ENCODE results near the gene GPR35.
"Not testable (repeated sequence)": the region's sequence is repeated elsewhere in the genome, so short reads cannot be mapped to it uniquely, and the experiment has no call there.

The GPR35 gene

DNA sequence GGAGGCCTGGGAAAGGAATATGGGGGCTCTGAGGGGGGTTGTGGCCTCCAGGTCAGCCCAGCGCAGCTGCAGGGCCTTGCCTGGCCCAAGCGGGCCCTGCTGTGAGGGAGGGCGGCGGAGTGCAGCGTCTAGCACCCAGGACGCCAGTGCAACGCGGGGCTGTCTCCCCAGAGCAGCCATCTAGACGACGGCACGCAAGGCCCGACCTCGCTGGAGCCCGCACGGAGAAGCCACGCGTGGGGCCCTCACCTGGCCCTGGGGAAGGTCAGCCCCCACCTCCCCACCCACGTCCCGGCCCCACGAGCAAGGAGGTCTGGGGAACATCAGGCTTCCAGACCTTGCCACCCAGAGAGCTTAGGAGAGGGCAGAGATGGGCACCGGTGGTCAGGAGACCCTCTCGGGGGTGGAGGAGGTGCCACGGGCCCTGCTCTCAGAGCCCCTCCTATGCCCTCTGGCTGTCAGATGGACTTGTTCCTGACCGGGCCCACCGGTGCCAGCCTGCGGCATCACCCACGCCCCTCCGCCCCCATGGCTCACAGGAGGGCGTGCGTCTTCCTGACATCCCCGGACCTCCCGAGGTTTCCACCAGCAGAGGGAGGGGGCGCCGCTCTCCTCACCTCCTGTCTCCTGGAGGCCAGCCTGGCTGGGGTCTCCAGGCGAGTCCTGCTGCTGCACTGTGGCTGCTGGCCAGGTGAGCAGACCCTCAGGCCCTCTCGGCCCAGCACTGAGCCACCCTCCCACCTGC is 17.0 kb downstream of the GPR35 start:
- DNase-seq: no peak

DNA sequence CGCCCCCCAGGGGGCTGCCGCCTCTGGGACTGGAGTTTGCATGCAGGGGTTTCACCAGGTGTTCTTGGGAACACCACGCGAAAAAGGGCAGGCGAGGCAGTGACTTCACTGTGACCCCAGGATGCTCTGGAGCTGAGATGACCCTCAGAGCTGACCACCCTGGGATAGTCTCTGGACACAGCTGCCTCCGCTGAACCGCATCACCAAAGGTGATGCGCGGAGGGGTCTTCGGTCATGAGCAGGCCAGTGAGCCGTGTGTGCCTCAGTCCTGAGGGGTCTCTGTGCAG is 17.5 kb downstream of the GPR35 start:
- no peak for DNase-seq

DNA sequence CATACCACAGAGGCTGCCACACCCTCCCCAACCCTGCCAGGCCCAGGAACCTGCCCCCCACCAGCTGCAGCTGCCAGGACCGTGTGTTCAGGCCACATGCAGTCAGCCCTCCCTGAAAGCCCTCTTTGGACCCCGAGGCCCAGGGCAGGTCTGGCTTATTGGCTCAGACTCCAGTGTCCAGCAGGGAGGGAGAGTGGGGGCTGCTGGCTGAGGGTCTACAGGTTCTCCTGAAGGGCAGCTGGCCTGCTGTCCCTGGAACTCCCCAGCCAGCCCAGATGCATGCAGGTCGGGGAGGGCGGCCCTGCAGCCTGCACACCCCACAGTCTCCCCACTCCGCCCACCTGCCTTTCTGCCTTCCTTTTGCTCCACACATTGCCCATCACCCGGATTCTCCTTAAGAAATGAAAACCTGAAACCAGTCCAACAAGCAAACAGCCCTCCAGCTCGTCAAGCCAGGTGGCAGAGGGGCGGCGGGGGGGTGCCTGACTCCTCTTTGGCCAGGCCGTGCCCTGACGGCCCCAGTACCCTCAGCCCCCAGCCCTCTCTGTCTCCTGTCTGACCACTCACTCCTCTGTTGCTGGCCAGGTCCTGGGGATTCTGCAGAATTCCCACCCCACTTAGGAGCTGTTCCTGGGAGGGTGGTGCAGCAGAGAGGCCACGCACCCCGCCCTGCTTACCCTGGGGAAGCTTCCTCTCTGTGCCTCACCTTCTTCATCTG is 18.0 kb downstream of the GPR35 start:
- DNase-seq: no peak

DNA sequence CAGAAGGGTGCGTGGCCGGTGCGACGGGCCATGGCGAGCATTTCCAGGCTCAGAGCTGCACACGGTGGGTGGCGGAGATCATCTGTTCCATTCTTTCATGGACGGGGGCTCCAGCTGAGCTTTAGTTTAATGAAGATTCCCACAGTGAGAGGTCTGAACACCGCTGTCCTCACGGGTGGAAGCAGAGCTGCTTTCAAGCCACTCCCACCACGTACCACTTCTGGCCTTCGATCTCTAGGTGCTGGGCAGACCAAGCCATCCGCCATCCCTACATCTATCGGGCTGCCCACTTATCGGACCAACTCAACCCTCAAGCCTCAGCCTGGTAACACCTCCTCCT is 18.5 kb downstream of the GPR35 start:
- DNase-seq: no peak

DNA sequence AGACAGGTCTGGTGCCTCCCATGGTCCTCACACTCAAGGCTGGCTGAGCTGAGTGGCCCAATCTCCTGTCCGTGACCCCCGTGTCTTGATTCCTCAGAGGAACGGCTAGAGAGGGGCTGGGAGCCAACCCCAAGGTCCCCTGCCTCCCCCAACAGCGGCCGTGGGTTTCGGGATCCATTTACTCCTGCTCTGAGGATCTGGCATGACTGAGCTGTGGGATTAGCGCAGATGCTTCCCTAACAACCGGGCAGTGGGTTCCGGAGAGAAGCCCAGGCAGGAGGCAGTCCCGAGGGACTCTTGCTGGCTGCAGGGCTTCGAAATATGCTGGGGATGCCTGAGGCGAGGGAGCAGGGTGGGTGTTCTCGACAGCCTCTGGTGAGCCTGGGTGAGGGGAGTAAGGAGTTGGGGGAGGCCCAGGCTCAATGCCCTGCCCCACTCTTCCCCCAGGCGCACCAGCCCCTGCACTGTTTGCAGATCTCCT is 18.9 kb downstream of the GPR35 start:
- no peak for DNase-seq

DNA sequence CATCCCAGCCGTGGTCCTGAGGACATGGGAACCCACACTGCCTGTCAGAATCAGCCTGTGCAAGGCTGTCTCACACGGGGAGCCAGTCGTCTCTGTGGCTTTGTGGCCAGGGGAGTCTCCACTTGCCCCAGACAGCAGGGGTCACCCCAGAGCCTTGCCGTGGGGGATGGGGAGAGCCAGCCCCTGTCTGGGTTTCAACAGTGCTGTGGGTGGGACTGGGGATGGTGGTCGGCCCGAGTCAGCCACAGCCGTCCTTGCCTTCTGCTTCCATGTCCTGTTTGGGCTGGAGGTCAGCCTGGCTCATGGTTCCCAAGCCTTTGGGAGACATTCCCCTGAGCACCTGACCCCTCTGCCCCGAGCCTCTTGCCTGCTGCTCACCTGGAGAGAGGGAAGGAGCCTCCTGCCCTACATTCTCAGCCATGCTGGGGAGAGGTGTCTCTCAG is 19.6 kb downstream of the GPR35 start:
- no peak for DNase-seq

DNA sequence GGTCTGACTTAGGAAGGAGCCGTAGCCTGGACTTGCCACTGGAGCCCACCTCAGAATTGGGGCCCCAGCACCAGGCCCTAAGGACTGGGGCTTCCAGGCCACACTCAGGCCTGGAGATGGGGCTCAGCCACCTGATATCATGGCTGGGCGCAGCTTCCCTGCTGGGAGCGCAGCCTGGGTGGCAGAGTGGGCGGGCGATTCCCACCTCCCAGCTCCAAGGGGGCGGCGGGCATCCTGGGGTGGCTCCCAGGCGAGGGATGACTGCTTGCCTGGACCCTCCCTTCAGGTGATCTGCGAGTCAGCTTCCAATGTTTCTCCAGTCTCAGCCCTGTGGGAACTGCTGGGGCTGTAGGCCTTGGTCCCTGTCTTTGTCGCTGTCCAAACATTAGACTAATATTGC is 20.1 kb downstream of the GPR35 start:
- no peak for DNase-seq

DNA sequence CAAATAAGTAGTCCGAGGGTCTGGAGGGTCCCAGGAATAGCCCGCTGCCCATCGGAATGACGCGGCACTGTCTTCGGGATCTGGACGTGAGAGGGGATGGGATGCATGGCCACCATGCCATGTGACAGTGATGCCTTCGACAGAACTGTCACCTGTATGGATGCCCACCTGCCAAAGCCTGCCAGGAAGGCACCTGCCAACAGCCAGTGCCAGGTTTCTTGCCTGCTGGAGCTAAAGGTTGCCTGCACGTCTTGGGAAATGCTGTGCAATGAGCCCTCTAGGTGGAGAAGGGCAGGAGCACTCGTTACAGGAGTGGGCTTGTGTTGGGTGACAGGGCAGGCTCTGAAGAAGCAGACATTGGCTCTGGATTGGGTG is 20.5 kb downstream of the GPR35 start:
- DNase-seq: no peak

DNA sequence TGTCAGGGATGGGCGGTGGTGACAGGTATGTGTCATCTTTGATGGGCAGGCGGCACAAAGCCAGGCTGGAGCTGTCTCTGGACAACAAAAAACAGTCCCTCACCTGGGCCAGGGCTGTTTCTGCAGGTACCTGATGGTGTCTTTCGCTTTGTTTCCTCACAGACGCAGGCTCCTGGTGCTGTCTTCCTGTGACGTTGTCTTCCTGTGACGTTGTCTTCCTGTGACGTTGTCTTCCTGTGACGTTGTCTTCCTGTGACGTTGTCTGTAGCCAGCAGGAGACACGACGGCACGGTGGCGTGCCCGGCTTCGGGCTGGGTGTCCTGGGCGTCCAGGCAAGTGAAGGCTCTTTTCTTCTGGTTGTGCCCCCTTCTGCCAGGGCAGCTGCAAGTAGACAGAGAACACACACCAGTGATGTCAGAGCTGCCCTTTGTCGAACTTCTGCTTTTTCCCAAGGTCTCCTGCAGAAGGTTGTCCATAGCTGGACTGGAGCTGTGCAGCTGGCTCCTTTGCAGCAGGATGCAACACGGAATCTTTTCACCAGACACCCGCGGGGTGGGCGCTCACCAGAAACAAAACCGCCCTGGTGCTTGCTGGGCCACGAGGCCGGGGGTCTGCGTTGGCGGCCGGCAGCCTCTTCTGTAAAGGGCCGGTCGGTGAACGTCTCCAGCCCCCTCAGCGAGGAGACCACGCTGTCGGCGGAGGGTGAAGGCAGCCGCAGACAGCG is 21.1 kb downstream of the GPR35 start:
- peak; percentile 54 to 66 (median 57) for DNase-seq

DNA sequence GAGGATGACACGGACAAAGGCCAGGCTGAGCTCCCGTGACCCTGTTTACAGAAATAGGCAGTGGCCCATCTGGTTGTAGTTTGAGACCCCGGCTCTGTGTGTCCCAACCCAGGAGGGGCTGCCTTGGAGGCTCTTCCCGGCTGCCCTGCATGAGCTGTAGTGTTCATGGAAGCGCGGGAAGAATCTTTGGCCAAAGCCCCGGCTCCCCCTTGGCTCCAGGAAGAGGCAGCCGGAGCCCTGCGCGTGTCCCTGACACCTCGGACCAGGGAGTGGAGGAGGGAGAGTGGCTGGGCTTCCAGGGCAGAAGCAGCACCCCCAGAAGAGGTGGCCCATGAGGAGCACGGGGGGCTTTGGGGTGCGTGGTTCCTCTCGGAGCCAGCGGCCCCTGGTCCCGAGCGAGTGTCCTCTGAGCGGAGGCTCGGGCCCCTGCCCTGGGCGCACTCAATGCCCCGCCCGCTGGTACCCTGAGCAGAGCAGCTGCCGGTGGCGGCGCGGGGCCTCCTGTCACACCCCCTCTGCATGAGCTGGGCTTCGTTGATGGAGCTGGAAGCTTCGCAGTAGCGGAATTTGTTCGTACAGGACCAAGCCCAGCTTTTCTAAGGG is 21.7 kb downstream of the GPR35 start:
- DNase-seq: no peak

DNA sequence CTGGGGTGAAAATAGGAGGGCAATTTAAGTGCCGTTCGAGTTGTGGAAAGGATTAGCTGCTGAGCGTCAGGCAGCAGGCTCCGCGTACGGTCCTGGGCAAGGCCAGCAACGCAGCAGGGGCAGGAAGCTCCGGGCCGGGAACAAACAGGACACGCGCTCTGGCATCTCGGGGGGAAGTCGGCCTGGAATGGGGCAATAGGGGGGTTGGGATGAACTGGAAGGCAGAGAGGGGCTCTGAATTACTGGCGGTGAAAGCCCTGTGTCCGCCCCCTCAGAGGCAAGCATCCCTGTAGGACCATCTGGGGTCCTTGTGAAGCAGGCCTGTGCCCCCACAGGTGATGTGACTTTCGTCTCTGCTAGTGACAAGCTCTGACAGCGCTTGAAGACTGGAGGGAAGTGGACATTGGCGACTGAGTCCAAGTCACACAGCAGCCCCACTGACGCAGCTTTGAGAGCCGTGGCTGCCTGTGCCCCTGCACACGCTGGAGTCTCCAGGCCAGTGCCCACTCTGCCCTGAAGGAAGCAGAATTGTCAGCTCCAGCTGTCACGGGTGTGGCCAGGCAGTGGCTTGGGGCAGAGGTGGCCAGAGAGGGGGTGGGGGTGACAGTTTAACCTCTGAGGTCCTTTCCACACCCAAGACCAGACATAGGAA is 22.3 kb downstream of the GPR35 start:
- no peak for DNase-seq

DNA sequence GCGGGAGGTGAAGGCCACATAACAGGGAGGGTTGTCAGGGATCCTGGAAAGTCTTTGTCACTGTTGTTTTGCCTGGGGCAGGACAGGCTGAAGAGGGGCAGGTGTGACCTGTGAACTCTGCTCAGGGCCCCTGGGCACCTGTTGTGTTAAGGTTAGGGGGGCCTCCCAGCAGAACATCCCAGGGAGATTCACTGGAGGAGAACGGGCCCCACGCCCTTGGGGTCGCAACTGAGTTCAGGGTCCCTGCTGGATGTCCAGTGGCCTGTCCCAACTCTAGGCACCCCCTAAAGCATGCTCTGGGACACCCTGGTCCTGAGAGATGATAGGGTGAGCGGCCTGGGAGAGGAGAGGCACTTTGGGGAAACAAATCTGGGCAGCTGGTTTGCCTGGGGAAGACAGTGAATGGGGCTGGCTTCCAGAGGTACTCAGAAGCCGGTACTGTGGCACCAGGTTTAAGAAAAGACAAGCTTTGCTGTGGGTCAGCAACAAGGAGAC is 22.9 kb downstream of the GPR35 start:
- DNase-seq: no peak

DNA sequence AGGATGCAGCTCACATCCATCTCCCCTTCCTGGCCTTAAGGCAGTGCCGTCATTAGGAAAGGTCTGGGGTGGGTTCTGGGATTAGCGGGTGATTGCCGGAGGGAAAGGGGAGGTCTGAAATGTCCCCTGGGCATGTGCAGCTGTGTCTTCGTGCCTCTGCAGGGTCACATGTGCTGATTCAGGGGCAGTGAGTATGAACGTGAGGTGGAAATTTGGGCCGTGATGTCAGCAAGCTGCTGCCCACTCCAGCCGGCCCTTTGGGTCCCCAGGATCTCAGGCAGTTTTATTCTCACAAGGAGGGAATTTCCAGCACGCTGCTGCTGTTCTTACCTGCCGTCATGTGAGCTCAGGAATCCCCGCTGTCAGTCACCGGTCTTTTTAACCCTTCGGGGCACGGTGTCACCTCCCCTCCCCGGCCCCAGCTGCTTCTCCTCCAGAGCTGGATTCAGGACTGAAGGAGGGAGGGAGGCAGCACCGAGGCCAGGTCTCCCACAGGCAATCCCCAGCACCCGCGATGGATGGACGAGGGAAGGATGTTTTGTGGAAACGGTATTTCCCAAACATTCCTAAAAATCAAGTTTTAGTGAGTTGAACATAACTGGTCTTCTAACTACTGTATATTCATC is 23.5 kb downstream of the GPR35 start:
- peak in 1 of 3 donors; percentile 20 for DNase-seq

DNA sequence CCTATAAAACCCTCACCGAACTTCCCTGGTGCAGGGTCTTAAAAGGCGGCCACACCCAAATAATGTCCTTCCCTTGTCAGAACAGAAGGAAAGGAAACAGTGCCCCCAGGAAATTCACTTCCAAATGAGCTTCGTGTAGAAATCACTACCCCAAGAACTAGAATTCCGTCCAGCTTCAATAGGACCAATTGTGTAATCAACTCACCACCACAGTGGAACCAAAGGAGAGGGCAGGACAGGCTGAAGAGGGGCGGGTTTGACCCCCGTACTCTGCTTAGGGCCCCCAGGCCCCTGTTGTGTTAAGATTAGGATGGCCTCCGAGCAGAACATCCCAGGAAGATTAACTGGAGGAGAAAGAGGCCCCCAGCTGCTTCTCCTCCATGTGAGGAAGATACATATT is 24.1 kb downstream of the GPR35 start:
- no peak for DNase-seq

DNA sequence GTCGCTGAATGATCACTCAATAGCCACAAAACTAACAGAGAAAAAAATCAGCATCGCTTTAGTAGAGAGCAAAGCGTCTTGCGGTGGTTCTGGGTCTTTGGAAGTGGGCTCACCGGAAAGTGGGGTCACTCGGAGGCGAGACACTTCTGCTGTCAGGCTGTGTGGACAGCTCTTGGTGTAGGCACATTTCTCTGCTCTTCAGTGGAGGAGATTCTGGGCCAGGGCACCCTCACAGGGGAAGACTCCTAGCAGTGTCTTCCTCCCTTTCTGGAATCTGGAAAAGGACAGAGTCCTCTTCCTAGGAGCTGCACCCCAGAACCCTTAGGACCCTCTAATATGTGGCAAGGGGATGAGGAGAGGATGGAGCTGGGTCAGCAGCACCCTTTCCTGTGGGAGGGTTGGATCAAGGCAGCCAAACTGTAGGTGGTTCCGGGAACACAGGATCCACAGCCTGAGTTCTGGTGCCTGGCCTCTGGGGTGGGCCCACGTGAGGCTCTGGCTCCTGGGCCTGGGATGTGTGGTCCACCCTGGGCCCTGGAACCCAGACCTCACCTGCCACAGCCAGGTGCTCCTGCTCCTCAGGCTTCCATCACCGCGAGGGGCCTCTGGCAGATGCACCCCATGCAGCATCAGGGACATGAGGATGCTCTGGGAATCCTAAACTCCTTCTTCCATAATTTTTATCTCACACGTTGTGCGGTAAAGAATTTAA is 25.1 kb downstream of the GPR35 start:
- no peak for DNase-seq

DNA sequence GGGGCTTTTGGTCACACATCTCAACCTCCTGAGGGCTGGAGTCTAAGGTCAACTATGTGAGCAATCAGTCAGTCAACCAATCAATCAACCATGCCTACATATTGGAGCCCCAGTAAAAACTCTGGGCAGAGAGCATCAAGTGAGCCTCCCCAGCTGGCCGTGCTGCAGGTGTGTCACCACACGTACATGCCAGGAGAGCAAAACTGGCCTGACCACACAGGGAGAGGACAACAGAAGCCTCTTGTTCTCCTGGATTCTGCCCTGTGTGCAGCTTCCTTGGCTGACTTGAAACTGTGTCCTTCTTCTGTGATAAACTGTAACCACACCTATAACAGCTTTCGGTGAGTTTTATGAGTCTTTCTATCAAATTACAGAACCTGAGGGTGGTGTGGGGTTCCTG is 25.9 kb downstream of the GPR35 start:
- no peak for DNase-seq

DNA sequence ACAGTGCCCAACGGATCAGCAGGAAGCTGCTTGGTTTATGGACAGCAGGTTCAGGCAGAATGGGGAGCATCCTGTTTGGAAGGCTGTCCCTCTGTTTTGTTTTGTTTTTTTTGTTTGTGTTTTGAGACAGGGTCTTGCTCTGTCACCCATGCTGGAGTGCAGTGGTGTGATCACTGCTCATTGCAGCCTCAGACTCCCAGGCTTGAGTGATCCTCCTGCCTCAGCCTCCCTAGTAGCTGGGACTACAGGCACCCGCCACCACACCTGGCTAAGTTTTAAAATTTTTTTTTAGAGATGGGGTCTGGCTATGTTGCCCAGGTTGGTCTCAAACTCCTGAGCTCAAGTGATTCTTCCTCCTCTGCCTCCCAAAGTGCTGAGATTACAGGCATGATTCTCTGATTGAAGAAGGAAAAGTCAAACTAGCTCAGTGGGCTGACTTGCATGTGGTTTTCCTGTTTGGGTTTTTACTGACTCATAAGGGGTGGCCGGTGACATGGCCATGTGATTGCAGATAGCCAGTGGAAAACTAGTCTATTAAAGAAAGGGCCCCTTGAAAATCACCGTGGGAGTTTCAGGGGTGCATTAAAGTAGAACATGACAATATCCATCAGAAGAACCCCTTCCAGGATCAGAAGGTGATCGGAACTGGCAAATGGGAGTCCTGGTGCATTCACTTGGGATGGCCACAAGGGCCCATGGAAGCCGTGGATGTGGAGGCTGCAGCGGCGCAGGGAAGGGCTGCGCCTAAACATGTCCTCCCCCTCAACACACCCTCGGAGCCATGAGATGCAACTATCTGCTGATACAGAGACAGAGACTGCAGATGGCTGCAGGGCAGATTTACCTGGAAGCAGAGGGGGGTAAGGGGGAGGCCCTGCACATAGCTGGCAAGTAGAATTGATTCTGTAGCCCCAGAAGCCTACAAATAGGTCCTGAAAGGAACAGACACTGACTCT is 30.9 kb downstream of the GPR35 start:
- peak; percentile 77 to 88 (median 83) for DNase-seq

DNA sequence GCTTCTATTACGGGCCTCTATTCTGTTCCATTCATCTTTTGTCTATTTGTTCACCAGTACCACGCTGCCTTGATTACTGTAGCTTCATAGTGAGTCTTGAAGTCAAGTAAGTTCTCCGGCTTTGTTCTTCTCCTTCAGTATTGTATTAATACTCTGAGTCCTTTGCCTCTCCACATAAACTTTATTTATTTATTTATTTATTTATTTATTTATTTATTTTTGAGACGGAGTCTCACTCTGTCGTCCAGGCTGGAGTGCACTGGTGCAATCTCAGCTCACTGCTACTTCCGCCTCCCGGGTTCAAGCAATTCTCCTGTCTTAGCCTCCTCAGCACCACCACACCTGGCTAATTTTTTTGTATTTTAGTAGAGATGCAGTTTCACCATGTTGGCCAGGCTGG is 34.6 kb downstream of the GPR35 start:
- not testable (repeated sequence) for DNase-seq

DNA sequence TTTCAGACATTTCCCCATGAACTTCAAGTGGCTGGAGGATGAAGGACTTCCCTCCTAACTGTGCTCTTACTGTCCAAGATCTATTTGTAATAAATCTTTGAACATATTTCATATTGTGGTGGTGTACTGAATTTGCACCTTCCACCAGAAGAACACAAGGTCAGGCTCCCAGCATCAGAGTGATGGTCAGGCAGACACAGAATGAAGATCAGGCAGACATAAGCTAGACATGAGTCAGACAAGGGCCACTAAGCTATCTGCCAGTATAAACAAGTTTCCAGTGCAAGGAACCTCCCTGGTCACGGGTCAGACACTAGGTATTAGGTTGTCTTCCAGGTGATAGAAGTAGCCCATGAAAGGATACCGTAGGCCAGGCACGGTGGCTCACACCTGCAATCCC is 37.4 kb downstream of the GPR35 start:
- no peak for DNase-seq

DNA sequence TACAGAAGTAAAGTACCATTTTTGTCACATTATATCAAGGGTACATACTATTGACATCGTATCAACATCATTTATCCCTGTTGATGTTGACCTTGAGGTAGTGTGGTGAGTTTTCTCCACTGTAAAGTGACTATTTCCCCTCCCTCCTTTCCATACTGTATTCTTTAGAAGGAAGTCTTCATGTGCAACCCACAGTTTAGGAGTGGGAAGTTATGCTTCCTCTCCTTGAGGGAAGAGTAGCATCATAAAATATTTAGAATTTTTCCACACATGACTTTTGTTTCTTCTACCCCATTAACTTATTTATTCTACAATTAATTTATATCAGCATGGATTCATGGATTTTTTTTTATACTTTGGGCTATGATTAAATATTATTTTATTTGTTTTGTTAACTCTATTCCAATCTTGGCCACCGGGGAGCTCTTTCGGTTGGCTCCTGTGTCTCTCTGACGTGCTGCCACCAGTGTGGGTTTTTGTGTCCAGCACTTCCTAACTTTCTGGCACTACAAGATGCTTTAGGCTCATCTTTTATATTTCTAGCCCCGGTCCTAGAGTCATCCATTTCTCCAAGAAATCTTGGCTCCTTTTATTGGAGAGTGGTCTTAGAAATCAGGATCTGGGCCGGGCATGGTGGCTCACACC is 38.4 kb downstream of the GPR35 start:
- DNase-seq: peak; percentile 24 to 53 (median 41)

All from suppressor macrophage treated with lipopolysaccharide for 1 hour (primary cell).